H1 (cell line): ENCODE measurements around the gene NEU2.

Source experiments
- CBX8 ChIP-seq: fragments of 300-800, 300-1000 bp; sonication (generic); IDR thresholded peaks from 2 replicates; pipeline ENCODE4 v1.7.1; 2016; ENCODE audit warnings: low read depth, low read length, borderline replicate concordance
- EP300 ChIP-seq, 2 experiments: IDR thresholded peaks; 1 replicate in 1 of 2; 2 replicates in 1 of 2; pipeline ENCODE4 v1.6.1; 2011 to 2012; ENCODE audit warnings: low read depth in 2 of 2, low read length in 2 of 2, mild to moderate bottlenecking in 2 of 2, borderline replicate concordance in 1 of 2, inconsistent platforms in 1 of 2, moderate library complexity in 1 of 2
- EZH2 ChIP-seq: fragments of 200-600 bp; sonication (generic); IDR thresholded peaks from 2 replicates; pipeline ENCODE4 v1.7.1; 2012; ENCODE audit warnings: low read depth, mild to moderate bottlenecking, moderate library complexity, low read length, inconsistent platforms; ENCODE audit not compliant: severe bottlenecking
- FOSL1 ChIP-seq: IDR thresholded peaks from 2 replicates; pipeline ENCODE4 v1.6.1; 2011; ENCODE audit warnings: mild to moderate bottlenecking, low read depth, low read length, moderate library complexity; ENCODE audit not compliant: insufficient read depth
- NRF1 ChIP-seq: IDR thresholded peaks from 2 replicates; pipeline ENCODE4 v1.6.1; 2011; ENCODE audit warnings: mild to moderate bottlenecking, low read depth, low read length, improper control_type of control experiment
- POLR2A ChIP-seq, 2 experiments: IDR thresholded peaks; 1 replicate in 1 of 2; 2 replicates in 1 of 2; pipeline ENCODE4 v1.6.1; 2011; ENCODE audit warnings: low read depth in 2 of 2, low read length in 2 of 2, mild to moderate bottlenecking in 2 of 2; ENCODE audit errors: control extremely low read depth in 1 of 2
- POLR2AphosphoS5 ChIP-seq: IDR thresholded peaks from 2 replicates; pipeline ENCODE4 v1.6.1; 2011; ENCODE audit warnings: low read depth, low read length
- RAD21 ChIP-seq, 2 experiments: IDR thresholded peaks in 1 of 2; conservative IDR thresholded peaks in 1 of 2; 2 replicates each; pipeline ENCODE4 v1.6.1; 2011; ENCODE audit warnings: low read depth in 2 of 2, low read length in 2 of 2, improper control_type of control experiment in 1 of 2, inconsistent platforms in 1 of 2, mild to moderate bottlenecking in 1 of 2, moderate library complexity in 1 of 2
- SIN3A ChIP-seq, 2 experiments: IDR thresholded peaks in 1 of 2; conservative IDR thresholded peaks in 1 of 2; 2 replicates each; pipeline ENCODE4 v1.6.1; 2011 to 2012; ENCODE audit warnings: low read length in 2 of 2, improper control_type of control experiment in 1 of 2, low read depth in 1 of 2, mild to moderate bottlenecking in 1 of 2
- TF ChIP-seq, protein P1 (sequence below), 3 experiments: IDR thresholded peaks; 1 replicate in 2 of 3; 2 replicates in 1 of 3; pipeline versions ENCODE4 v1.5.1 to v1.6.1; 2011; ENCODE audit warnings: low read length in 3 of 3, mild to moderate bottlenecking in 3 of 3, inconsistent platforms in 2 of 3, low read depth in 1 of 3, moderate library complexity in 1 of 3; ENCODE audit not compliant: insufficient read depth in 1 of 3; ENCODE audit errors: control extremely low read depth in 1 of 3
- TF ChIP-seq, protein P2 (sequence below): IDR thresholded peaks from 2 replicates; pipeline ENCODE4 v1.6.1; 2011; ENCODE audit warnings: low read depth, mild to moderate bottlenecking, low read length; ENCODE audit not compliant: insufficient read depth

DNA sequence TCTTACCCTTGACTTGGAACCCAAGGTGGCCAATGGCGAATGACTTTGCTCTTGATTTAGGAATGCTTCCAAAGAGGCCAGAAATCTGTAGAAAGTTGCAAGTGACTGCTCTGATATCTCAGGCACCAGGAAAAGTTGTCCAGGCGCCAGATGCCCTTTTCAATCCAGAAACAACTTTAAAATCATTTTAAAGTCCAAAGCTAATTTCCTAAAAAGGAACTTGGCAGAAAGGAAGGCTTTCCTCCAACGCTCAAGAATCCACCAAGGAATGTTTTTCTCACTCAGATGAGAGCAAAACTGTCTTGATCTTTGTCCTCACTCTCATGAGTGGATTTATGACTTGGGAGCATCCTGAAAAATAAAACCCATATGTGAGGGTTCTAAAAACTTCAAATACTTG, 24.7 kb upstream of the NEU2 start:
- TF ChIP-seq POLR2AphosphoS5, result no peak
- TF ChIP-seq, protein P1, sequence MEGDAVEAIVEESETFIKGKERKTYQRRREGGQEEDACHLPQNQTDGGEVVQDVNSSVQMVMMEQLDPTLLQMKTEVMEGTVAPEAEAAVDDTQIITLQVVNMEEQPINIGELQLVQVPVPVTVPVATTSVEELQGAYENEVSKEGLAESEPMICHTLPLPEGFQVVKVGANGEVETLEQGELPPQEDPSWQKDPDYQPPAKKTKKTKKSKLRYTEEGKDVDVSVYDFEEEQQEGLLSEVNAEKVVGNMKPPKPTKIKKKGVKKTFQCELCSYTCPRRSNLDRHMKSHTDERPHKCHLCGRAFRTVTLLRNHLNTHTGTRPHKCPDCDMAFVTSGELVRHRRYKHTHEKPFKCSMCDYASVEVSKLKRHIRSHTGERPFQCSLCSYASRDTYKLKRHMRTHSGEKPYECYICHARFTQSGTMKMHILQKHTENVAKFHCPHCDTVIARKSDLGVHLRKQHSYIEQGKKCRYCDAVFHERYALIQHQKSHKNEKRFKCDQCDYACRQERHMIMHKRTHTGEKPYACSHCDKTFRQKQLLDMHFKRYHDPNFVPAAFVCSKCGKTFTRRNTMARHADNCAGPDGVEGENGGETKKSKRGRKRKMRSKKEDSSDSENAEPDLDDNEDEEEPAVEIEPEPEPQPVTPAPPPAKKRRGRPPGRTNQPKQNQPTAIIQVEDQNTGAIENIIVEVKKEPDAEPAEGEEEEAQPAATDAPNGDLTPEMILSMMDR (IDR thresholded peaks at IDR 0.05; ENCODE audit: control extremely low read depth in 1 of 3, insufficient read depth in 1 of 3, low read depth in 1 of 3, low read length in 3 of 3), result no peak
- TF ChIP-seq EZH2, result no peak
- TF ChIP-seq CBX8, result no peak
- TF ChIP-seq EP300 (IDR thresholded peaks at IDR 0.05; ENCODE audit: borderline replicate concordance in 1 of 2, low read depth in 2 of 2, low read length in 2 of 2), result no peak
- no peak for TF ChIP-seq POLR2A (IDR thresholded peaks at IDR 0.05; ENCODE audit: control extremely low read depth in 1 of 2, low read depth in 2 of 2, low read length in 2 of 2)
- no peak for TF ChIP-seq NRF1
- TF ChIP-seq SIN3A (conservative IDR thresholded peaks at IDR 0.05 in 1 of 2, IDR thresholded peaks at IDR 0.05 in 1 of 2; ENCODE audit: low read depth in 1 of 2, low read length in 2 of 2), result no peak
- TF ChIP-seq RAD21 (IDR thresholded peaks at IDR 0.05 in 1 of 2, conservative IDR thresholded peaks at IDR 0.05 in 1 of 2; ENCODE audit: low read depth in 2 of 2, low read length in 2 of 2), result no peak
- TF ChIP-seq, protein P2, sequence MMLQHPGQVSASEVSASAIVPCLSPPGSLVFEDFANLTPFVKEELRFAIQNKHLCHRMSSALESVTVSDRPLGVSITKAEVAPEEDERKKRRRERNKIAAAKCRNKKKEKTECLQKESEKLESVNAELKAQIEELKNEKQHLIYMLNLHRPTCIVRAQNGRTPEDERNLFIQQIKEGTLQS, result no peak
- no peak for TF ChIP-seq FOSL1
